Activated CD8-positive, alpha-beta memory T cell treated with anti-CD3 and anti-CD28 coated beads, Interleukin-2, amount 50 U/mL, for 4 hours (primary cell): ENCODE data around the gene GIMAP2.

Experiments used
- DNase-seq: peaks from one replicate; pipeline ENCODE4 v3.0.0-alpha.2; 2020

GIMAP2 gene

GRCh38 chr7:150735596-150736358 lies 50.3 kb downstream of the GIMAP2 start:
- DNase-seq = no peak

DNA sequence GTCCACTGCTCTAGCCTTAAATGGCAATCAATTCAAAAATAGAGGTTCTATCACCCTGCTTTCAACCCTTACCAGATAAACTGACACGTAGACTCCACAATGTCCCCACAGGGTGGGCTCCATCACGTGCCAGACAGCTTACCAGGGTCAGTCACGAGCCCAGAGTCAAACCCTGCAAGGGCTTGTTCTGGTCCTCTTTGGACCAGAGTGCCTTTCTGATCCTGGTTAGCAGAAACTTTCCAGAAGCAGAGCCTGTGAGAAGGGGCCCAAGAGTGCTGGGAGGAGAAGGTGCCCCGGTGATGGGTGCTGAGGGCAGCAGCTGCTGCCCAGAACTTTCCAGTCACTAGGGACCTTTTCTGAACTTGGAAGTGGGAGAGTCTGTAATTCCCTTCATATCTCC lies 51.4 kb downstream of the GIMAP2 start:
- DNase-seq = no peak

GRCh38 chr7:150737265-150738055 lies 52.0 kb downstream of the GIMAP2 start, which contains the start of gene GIMAP5:
Gene GIMAP5, plus strand, starts transcription at chr7:150737418. Its CDS starts 3,467 bp downstream, at chr7:150740885.
- peak; percentile 62 for DNase-seq

GRCh38 chr7:150738092-150738491 lies 52.6 kb downstream of the GIMAP2 start:
- no peak for DNase-seq

- DNase-seq = no peak
Measured at GRCh38 chr7:150738591-150739001, 53.1 kb downstream of the GIMAP2 start.

DNA sequence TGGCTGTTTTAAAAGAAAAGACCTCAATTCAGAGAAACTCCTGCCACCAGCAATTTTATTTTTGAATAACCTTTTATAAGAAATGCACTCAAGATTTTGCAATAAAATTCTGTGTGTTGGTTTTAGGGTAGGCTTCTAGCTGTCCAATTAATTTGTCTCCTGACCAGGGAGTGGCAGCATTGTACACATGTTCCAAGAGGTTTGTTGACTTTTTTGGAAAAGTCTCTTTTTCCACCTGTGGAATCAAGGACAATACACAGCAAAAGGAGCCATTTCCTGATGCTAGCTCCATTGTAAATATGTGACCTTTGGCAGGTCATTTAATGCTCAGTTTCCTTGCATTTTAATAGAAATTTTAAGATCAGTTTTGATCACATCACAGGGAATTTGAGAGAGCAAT lies 53.5 kb downstream of the GIMAP2 start:
- no peak for DNase-seq

DNA sequence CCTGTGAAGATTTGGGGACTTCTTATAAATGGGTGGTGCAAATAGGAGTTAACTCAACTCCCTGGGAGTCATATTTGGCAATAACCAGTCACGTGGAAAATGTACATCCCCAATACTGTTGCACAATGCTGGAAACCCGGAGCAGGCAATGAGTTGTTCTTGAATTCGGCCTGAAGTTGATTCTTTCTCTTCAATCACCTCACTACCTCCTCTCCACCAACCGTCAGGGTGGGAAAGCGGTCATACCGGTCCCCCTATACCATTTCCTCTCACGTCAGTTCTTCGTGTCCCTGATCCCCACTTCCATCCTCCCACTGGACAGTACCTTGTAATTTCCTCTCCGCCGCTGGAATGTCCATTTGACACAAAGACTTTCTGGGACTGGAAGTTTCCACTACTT lies 54.5 kb downstream of the GIMAP2 start:
- no peak for DNase-seq

- DNase-seq = no peak
Measured at GRCh38 chr7:150742286-150742968, 56.9 kb downstream of the GIMAP2 start.
